GM12878 (cell line): ENCODE data around the gene PPIP5K1. TPM values are rescaled to one million over a fixed set of nuclear protein-coding genes. Genes with fewer than 3 reads are reported as not detected.

ENCODE experiments used
- ATAC-seq: fragments of 200-7000 bp; cut with Tn5 transposase; 3 replicates; pipeline ENCODE4 v1.9.1; 2020; ENCODE audit warnings: mild to moderate bottlenecking, moderate library complexity
- BruUV-seq: library from RNA; stranded (reverse); fragments of 400-500 nt; replicated peaks from 2 replicates; lab custom pipeline; 2021; lab: Mats Ljungman, UMichigan
- CTCF ChIA-PET: fragments of 300-600 bp; sonication (Branson Sonifier 250); formaldehyde crosslinking; extraction: SDS; loops from one replicate; lab custom pipeline; 2021; ENCODE audit warnings: inconsistent platforms; lab: Yijun Ruan, JAX
- POLR2A ChIA-PET: fragments of 350-600 bp; formaldehyde crosslinking; extraction: SDS; loops from one replicate; lab custom pipeline; 2021; ENCODE audit warnings: inconsistent platforms; lab: Charles Lee
- RAD21 ChIA-PET: fragments of 300-600 bp; sonication (Branson Sonifier 250); formaldehyde crosslinking; loops from one replicate; lab custom pipeline; 2023; ENCODE audit warnings: antibody characterized with exemption; ENCODE audit not compliant: unreplicated experiment; lab: Charles Lee
- SMC1A ChIA-PET: fragments of 300-600 bp; sonication (Branson Sonifier 250); formaldehyde crosslinking; loops from one replicate; lab custom pipeline; 2023; ENCODE audit not compliant: unreplicated experiment, uncharacterized antibody; lab: Charles Lee
- DNase-seq: peaks from one replicate; pipeline ENCODE4 v3.0.0-alpha.2; 2011; ENCODE audit warnings: low read depth, low spot score
- FAIRE-seq: peaks from 3 replicates; lab custom pipeline; 2011; peaks lifted over from hg19 to GRCh38; lab: Jason Lieb, UNC
- H2AFZ ChIP-seq: 2 replicates; pipeline ENCODE4 v1.6.0; 2011; ENCODE audit warnings: low read depth, low read length, control low read depth; ENCODE audit not compliant: control insufficient read depth
- H3K27ac ChIP-seq: 2 replicates; pipeline ENCODE4 v1.5.1; 2011; ENCODE audit warnings: control low read depth; ENCODE audit not compliant: control insufficient read depth, insufficient read depth
- H3K27me3 ChIP-seq, 2 experiments: replicated peaks in 1 of 2; 2 replicates each; pipeline versions ENCODE4 v1.6.0 to v1.6.1; 2011; ENCODE audit warnings: low read length in 1 of 2; ENCODE audit not compliant: control insufficient read depth in 2 of 2, insufficient read depth in 2 of 2
- H3K36me3 ChIP-seq, 2 experiments: 2 replicates each; pipeline ENCODE4 v1.5.1; 2011; ENCODE audit warnings: low read length in 1 of 2; ENCODE audit not compliant: control insufficient read depth in 2 of 2, insufficient read depth in 2 of 2
- H3K4me1 ChIP-seq: 2 replicates; pipeline ENCODE4 v1.6.1; 2011; ENCODE audit warnings: mild to moderate bottlenecking, low read length, moderate library complexity, mixed read lengths; ENCODE audit not compliant: control insufficient read depth, insufficient read depth
- H3K4me2 ChIP-seq: 2 replicates; pipeline ENCODE4 v1.6.0; 2011; ENCODE audit warnings: control low read depth; ENCODE audit not compliant: control insufficient read depth, insufficient read depth
- H3K4me3 ChIP-seq: fragments of 200-600 bp; sonication (generic); 2 replicates; pipeline ENCODE4 v1.5.1; 2016
- H3K79me2 ChIP-seq: 2 replicates; pipeline ENCODE4 v1.6.0; 2011; ENCODE audit warnings: low read length; ENCODE audit not compliant: control insufficient read depth, insufficient read depth
- H3K9ac ChIP-seq: 2 replicates; pipeline ENCODE4 v1.8.0; 2011; ENCODE audit warnings: low read length, control low read depth, mixed read lengths; ENCODE audit not compliant: control insufficient read depth, insufficient read depth
- H3K9me3 ChIP-seq: replicated peaks from 3 replicates; pipeline ENCODE4 v1.5.1; 2011; ENCODE audit warnings: mild to moderate bottlenecking, low read length; ENCODE audit not compliant: control insufficient read depth, insufficient read depth
- H4K20me1 ChIP-seq: 2 replicates; pipeline ENCODE4 v1.6.0; 2011; ENCODE audit not compliant: control insufficient read depth, insufficient read depth
- BCL11A ChIP-seq: IDR thresholded peaks from 2 replicates; pipeline ENCODE4 v1.6.1; 2011; ENCODE audit warnings: low read depth, low read length
- DPF2 ChIP-seq: fragments of 450-650 bp; IDR thresholded peaks from 2 replicates; pipeline ENCODE4 v1.6.1; 2017; ENCODE audit warnings: mild to moderate bottlenecking
- KLF5 ChIP-seq: fragments of 450-650 bp; IDR thresholded peaks from 2 replicates; pipeline ENCODE4 v1.6.1; 2014; ENCODE audit warnings: mild to moderate bottlenecking; ENCODE audit not compliant: partially characterized antibody
- LARP7 ChIP-seq: fragments of 450-650 bp; IDR thresholded peaks from 2 replicates; pipeline ENCODE4 v1.6.1; 2017; ENCODE audit warnings: mild to moderate bottlenecking
- NR2C1 ChIP-seq: fragments of 450-650 bp; IDR thresholded peaks from 2 replicates; pipeline ENCODE4 v1.6.1; 2017; ENCODE audit warnings: antibody characterized with exemption, mild to moderate bottlenecking, moderate library complexity
- RAD21 ChIP-seq: IDR thresholded peaks from 2 replicates; pipeline ENCODE4 v1.6.1; 2011; ENCODE audit warnings: mild to moderate bottlenecking, low read depth, low read length, moderate library complexity; ENCODE audit not compliant: insufficient read depth
- RELB ChIP-seq: fragments of 450-650 bp; IDR thresholded peaks from 2 replicates; pipeline ENCODE4 v1.6.1; 2017; ENCODE audit warnings: low read depth, mild to moderate bottlenecking, moderate library complexity
- ZSCAN29 ChIP-seq: fragments of 450-650 bp; IDR thresholded peaks from 2 replicates; pipeline ENCODE4 v1.6.1; 2017; ENCODE audit warnings: mild to moderate bottlenecking, moderate library complexity
- whole genome bisulfite sequencing: methylation state at CpG from one replicate; pipeline ENCODE4 v1.1.6; 2016; ENCODE audit warnings: low lambda C conversion rate; ENCODE audit not compliant: insufficient replicate concordance, insufficient coverage; ENCODE audit errors: missing lambda C conversion rate; 5-methylcytosine and 5-hydroxymethylcytosine counted together
- in situ Hi-C: fragments of 300-500 bp; cut with MboI; formaldehyde crosslinking; loops from 9 replicates; pipeline ENCODE4 v1.14.3; 2018; ENCODE audit warnings: mixed read lengths
- intact Hi-C: fragments of 100-400 bp; cut with micrococcal nuclease; formaldehyde crosslinking; loops from one replicate; pipeline ENCODE4 v1.14.2; 2022; ENCODE audit not compliant: unreplicated experiment
- polyA plus RNA-seq, 11 experiments: library from polyadenylated mRNA; depleted of rRNA in 4 of 11; unstranded in 6 of 11; stranded (reverse) in 5 of 11; fragments of >200 nt; fragmentation: Nextera tagmentation in 4 of 11; fragmentation: Illumina TruSeq in 1 of 11; extraction: Ambion mirVana in 4 of 11; extraction: Trizol in 1 of 11; gene quantifications; 1 replicate in 1 of 11; 2 replicates in 10 of 11; pipeline versions ENCODE4 v1.2.1 to v1.2.3, GENCODE V29; 2011 to 2016; ENCODE audit warnings: inconsistent platforms in 2 of 11, missing spikeins in 2 of 11, low read depth in 1 of 11
- total RNA-seq, 4 experiments: library from RNA; depleted of rRNA in 3 of 4; stranded (reverse); fragments of >200 nt in 3 of 4; fragmentation: Illumina TruSeq in 1 of 4; extraction: Trizol in 1 of 4; gene quantifications; 2 replicates each; pipeline versions ENCODE4 v1.2.1 to v1.2.3, GENCODE V29; 2013 to 2021

The PPIP5K1 gene
- total and polyA plus RNA-seq, 10 of the 15 experiments (the other 5 are each of a cell fraction or from before 2014, with no cell fraction given) = 2.5 to 54.4 (median 19.4) TPM

GRCh38 chr15:43499635-43500034 is 90.4 kb downstream of the PPIP5K1 start:
- DNase-seq = no peak
- no TSS peak for BruUV-seq
- TF ChIP-seq RELB (no peak), DPF2 (no peak), RAD21 (no peak)
- TF ChIP-seq, all 136 proteins: peak for 0
- intact Hi-C loops = no loop called here
- 6% methylated on average over 1 of the region's 1 CpG for WGBS
- no peak overlapping the region for H3K27ac ChIP-seq
- H3K4me2 ChIP-seq = no peak overlapping the region
- FAIRE-seq (no peak), ATAC-seq (no peak)
- no peaks in the 10 kb centered on the region for H3K79me2 ChIP-seq
- H3K9ac ChIP-seq = no peak overlapping the region
- ChIA-PET RAD21 (interaction anchor here (1.4 kb wide), 1 partner anchor 15 kb away, joined by 4 read pairs; no protein-coding TSS in a partner anchor), POLR2A (no interaction called here), CTCF (interaction anchor here (1.9 kb wide), 1 partner anchor 12 kb away, joined by 5 read pairs; no protein-coding TSS in a partner anchor), SMC1A (interaction anchor here (1.9 kb wide), 1 partner anchor 10 kb away, joined by 5 read pairs; no protein-coding TSS in a partner anchor)
- no peaks in the 10 kb centered on the region for H3K36me3 ChIP-seq
- no peak overlapping the region for H2AFZ ChIP-seq
- H4K20me1 ChIP-seq = no peaks in the 10 kb centered on the region
- no peak overlapping the region for H3K4me3 ChIP-seq
- in situ Hi-C loops = no loop called here
- no peaks in the 10 kb centered on the region for H3K9me3 ChIP-seq
- H3K27me3 ChIP-seq = no peaks in the 10 kb centered on the region
- no peaks in the 10 kb centered on the region for H3K4me1 ChIP-seq

- FAIRE-seq = no peak
- BruUV-seq = no TSS peak
- in situ Hi-C loops = no loop called here
These were observed 91.0 kb downstream of the PPIP5K1 start for GRCh38 chr15:43498990-43499389.

More at GRCh38 chr15:43498990-43499389, 91.0 kb downstream of the PPIP5K1 start:
- ChIA-PET POLR2A (no interaction called here), SMC1A (no interaction called here), CTCF (interaction anchor here (1.9 kb wide), 1 partner anchor 12 kb away, joined by 5 read pairs; no protein-coding TSS in a partner anchor), RAD21 (interaction anchor here (0.6 to 1.4 kb wide), 2 partner anchors 15 to 57 kb away, joined by 3 to 4 read pairs; no protein-coding TSS in a partner anchor)
- no peaks in the 10 kb centered on the region for H3K9me3 ChIP-seq
- 73% methylated on average over 3 of the region's 3 CpGs for WGBS
- H3K4me3 ChIP-seq = no peak overlapping the region
- no peak overlapping the region for H3K4me2 ChIP-seq
- H3K9ac ChIP-seq = no peak overlapping the region
- no peaks in the 10 kb centered on the region for H4K20me1 ChIP-seq
- ATAC-seq = no peak
- H2AFZ ChIP-seq = no peak overlapping the region
- no peaks in the 10 kb centered on the region for H3K27me3 ChIP-seq
- H3K79me2 ChIP-seq = no peaks in the 10 kb centered on the region
- H3K27ac ChIP-seq = no peak overlapping the region
- H3K36me3 ChIP-seq = no peaks in the 10 kb centered on the region
- H3K4me1 ChIP-seq = no peaks in the 10 kb centered on the region
- TF ChIP-seq ZSCAN29 (no peak), LARP7 (no peak), BCL11A (no peak), NR2C1 (no peak), KLF5 (no peak)
- intact Hi-C loops = no loop called here
- DNase-seq = no peak
